HG02642 (cell line): ENCODE results near the gene N4BP2.
A peak's percentile ranks its signal among the peaks of the same experiment; 100 is the strongest.

Experiments used
- ATAC-seq: cut with Tn5 transposase; IDR thresholded peaks from one replicate; pipeline ENCODE4 v1.9.1; 2021; ENCODE audit warnings: mild to moderate bottlenecking; ENCODE audit not compliant: unreplicated experiment, poor library complexity

Gene N4BP2

DNA sequence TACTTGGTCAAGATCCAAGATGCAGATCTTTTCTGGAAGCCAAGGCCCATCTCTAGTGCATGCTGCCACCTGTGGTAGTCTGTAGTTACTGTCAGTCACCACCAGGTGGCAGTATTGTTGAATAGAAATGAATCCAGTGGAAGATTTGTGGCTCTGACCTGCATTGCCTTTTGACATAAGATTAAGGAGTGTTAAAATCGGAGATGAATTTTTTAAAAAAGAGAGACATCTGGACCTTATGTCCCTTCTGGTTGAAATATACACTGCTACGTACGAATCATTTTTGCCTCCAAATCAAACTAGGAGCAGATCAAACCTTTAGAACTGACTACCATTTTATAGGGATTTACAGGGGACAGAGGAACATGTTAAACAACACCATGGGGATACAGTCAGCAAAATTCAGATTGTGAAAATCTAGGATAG is 93.3 kb downstream of the N4BP2 start:
- peak; percentile 68 for ATAC-seq

DNA sequence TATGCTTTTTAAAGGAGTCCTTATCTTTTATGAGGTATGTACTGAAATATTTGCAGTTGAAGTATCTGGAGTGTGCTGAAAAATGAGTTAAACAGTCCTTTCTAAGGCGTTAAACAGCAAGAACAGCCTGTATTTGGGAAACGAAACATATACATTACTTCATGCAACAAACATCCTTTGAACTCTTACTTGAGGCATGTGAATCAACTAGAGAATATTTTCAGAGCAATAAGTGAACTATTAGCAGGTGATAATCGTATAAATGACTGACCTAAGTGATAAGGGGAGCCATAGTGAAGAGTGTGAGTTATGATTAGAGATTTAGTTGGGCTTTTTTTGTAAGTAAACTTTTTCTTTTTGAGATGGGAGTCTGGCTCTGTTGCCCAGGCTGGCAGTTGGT is 94.3 kb downstream of the N4BP2 start:
- ATAC-seq = no peak

DNA sequence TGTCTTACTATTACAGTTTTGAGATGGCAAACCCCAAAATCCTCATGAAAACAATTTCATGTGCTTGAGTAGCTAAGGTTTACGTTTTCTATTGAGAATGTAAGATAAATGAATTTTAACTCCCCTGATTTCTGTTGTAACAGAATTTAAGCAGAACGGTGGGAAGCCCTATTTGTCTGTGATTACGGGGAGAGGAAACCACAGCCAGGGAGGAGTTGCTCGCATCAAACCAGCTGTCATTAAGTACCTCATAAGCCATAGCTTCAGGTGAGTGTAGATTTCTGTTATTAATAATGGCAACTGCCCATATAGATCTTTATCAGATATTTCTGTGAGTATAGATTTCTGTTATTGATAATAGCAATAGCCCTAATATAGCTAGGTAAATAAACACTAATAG is 96.0 kb downstream of the N4BP2 start:
- no peak for ATAC-seq

DNA sequence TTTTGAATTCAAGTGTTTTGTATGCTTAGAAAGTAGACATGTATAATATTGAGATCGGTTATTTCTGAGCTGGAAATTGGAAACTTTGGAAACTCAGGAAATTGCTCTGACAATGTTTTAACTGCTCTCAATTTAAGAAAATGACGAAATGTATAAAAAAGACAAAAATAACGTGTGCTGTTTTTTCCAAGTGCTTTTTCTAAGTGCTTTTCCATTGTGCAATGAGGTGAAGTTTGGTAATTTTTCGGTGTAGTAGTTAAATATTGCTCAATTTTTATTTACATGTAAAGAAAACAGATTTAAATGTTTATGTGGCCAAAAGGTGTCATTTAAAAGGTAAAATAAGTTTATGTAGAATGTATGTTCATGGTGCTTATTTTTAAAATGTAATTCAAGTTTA is 100.8 kb downstream of the N4BP2 start:
- ATAC-seq = no peak

DNA sequence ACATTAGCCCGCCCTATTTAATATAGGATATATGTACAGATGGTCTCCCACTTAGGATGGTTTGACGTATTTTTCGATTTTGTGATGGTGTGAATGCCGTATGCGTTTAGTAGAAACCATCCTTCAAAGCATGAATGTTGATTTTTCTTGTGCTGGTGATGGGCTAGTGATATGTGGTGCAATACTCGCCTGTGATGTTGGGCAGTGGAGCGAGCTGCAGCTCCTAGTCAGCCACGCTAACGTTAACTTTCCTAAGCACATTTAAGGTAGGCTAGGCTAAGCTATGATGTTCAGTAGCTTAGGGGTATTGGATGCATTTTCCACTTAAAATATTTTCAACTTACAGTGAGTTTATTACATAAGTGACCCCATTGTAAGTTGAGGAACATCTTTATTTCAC is 103.6 kb downstream of the N4BP2 start:
- no peak for ATAC-seq

DNA sequence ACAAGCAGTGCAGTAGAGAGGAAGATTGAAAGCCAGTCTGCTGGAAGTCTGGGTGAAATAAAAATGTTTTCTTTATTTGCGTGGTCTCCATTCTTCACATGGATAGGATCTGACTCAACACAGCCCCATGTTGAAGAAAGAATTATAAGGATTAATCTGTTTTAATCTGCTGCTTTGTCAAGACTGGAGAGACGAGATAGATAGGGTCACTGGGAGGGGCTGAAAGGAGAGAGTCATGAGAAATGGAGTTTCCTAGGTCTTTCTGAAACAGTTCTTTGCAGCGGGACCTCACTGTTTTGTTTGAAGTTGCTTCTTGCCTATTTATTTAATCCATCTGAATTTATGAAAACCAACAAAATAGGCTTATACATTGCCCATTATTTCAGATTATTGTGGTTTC is 107.8 kb downstream of the N4BP2 start:
- ATAC-seq = no peak

DNA sequence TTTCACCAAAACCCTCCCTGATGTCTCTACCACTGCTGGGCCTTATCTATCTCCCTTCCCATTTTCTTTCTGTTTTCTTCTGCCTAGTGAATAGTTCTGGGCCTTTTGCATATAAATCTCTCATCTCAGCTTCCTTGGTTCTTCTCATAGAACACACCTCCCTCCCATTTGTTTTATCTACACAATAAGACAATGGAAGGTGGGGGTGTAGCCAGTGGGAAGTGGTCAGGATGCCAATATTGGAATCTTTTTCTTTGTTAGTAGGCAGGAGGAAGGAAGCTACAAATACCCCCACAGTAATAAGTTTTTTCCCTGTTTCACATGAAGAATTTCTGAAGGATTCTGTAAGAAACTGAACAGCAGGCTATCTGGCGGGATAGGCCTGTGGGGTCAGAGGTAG is 109.3 kb downstream of the N4BP2 start:
- ATAC-seq = no peak

DNA sequence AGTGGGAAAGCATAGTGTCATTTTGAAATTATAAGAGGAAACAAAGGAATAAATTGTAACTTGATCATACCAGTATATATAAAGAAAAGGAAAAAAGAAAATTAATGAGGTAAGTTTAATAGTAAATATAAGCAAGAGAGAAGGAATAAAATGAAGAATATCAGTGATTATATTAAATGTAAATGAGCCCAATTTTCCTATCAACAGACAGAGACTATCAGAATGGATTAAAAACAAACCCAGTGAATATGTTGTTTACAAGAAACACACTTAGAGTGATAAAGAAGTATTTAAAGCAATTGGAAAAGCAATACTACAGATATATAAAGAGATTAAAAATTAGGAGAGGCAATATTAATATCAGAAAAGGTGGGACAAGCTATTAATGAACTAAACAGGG is 111.4 kb downstream of the N4BP2 start:
- ATAC-seq = no peak

DNA sequence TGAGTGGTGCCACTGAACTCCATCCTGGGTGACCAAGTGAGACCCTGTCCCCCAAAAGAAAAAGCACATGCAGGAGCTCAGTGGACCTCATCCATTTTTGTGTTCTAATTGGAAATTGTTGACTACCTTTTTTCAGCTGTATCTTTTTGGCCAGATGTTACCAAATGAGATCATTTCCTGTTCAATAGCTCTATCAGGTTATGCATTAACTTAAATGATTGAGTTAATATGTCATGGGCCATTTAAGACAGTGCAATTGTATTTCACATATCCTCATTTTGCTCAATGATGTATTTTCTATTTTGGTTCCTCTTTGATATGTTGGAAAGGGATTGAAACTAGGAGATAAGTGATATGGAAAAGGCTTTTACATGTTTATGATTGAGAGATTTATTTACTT is 113.9 kb downstream of the N4BP2 start:
- peak; percentile 60 for ATAC-seq

DNA sequence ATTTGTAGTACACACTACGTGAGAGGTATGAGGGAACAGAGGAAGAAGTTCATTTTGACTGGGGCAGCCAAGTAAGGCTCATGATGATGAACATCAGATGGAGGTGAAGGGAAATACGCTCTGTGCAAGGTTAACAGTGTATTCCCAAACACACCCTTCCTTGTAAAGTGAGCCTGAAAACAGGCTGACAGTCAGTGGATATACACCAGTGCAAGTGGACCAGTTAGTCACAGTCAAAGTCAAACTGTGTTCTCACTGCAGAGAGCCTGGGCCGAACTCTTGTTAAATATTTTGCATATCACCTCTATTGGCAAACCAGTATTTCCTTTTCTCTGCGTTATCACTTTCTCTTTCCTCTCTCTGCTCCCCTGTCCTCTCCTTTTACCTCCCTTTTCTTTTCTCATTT is 116.8 kb downstream of the N4BP2 start:
- peak; percentile 74 for ATAC-seq

DNA sequence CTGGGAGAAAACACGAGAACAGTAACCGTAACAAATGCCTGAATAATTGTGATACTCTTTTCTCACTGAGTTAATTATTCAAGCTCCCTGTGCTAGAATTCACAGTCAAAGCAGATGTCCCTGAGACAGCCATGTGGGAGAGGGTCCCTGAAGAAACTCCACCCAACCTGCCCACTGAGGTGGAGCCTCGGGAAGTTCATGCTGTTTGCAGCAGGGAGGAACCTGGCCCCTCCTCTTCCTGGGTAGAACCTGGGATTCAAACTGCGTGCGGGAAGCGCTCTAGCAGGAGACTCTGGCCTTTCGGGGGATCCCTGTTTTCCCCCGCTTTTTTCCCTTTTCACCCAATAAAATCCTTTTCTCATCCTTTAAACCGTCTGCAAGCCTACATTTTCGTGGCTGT is 120.0 kb downstream of the N4BP2 start:
- no peak for ATAC-seq

DNA sequence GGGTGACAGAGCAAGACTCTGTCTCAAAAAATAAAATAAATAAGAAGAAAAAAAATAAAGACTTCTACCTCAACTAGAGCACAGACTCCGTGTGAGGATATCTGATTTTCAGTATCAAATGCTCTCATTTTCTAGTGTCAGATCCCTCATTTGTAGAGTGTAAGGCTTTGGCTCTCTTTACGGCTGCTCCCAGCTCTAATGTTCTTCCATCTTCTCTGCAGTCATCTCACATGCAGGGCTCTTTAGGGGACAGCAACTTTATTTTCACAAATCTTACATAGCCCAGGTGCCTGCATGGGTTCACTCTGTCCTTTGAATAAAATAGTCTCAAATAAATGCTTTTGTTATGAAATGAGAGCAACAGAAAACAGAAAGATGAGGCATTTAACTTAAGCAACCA is 120.9 kb downstream of the N4BP2 start:
- no peak for ATAC-seq

DNA sequence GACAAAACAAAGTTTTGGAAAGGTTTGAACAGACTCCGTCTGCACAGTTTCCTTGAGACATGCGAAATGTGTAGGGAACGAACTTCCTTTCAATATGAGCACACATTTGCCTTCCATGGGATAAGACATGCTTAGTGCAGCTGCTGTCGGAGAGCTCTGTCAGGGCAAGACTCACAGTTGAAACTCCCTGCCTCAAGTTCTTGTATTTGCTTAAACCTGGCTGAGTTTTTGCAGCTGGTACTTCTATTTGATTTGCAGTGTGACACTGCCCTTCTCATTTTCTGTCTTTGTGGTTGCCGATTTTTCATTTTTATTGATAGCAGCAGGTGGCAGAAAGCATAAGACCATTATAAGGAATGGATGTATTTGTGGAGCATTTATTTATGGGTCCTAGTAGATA is 122.0 kb downstream of the N4BP2 start:
- ATAC-seq = no peak

DNA sequence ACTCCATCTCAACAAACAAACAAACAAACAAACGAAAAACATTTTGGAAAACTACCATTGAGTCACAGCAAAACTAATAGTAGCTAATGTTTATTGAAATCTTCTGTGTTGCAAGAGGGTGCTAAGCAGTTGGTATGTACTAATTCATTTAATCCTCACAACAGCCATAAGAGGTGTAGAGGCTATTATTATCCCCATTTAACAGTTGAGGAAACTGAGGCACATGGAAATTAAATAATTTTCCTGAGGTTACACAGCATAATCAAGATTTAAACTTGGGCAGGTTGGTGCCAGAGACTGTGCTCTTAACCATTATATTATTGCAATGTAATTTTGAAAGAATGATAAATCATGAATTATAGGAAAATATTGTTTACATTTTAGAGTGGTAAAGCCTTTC is 122.7 kb downstream of the N4BP2 start:
- ATAC-seq = no peak

DNA sequence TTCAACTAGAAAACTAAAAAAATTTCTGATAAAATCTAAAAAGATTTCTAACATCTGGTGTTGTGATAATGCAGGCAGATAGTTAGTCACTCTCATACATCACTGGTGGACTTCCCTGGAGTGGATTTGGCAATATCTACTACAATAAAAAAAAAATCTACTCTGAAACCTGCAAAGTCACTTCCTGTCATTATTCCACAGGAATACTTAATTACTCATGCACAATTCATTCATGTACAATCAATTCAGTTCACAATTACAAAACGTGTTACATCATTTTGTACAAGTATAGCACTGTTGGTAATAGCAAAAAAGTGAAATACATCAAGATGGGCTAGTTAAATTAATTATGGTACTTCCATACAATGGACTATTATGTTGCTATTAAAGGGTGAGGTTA is 123.7 kb downstream of the N4BP2 start:
- ATAC-seq = no peak

DNA sequence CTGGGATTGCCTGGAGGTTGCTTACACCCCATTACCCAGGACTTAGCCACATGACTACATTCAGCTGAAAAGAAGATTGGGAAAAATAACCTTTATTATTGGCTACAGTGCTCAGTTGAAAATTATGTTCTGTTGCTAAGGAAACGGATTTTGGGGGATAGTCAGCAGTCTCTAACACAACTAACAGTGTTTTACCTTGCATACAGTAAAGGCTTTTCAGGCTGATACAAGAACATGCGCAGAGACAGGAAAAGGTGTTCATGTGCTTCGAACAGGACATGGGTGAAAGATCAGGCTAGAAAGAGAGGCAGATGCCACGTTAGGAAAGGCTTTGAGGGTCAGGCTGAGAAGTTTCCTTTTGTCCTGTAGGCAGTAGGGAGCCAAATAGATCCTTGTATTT is 125.4 kb downstream of the N4BP2 start:
- ATAC-seq = no peak

DNA sequence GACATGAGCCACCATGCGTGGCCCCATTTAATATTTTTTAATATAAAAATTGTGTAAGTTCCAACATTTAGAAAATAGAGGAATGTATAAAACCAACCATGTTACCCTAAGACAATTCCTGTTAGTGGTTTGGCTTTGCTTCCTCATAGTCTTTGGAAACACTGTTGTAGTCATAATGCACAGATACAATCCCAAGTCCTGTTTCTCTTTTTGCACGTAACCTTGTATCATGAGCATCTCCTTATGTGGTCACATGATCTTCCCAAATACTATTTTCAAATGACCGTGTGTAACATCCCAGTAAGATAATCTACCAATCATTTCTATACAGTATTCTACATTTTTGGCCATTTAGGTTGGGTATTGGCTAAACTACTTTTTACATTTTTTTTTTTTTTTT is 126.3 kb downstream of the N4BP2 start:
- ATAC-seq = no peak

DNA sequence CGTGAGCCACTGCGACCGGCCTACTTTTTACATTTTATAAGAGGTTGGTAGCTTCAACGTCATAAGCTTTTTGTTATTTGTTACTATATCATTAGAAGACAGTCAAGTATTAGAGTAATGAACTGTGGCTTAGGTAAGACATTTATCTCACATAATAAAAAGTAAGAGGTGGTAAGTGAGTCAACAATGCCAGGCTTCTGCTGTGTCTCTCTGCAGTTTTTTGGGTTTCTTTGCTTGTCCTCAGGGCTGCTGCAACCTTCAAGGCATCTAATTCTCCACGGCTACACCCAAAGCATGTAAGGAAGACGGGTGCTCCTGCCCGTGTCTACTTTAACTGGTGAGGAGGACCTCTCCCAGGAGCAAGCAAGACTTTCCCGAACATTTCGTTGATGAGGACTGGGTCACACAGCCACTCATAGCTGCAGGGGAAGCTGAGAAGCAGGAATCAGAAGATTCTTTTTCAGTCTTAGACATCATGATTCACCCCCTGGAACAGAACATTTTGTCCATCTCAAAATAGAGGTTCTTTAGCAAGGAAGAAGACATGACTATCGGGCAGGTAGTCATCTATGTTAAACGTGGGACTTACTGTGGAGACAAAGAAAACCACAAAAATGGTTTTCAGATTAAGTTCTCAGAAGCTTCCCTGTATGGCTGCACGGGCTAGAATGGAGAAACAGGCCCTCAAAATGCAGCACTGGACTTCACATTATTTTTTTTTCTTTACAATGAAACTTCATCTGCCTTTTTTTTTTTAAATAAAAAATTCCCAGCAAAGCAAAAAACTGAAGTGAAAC is 127.2 kb downstream of the N4BP2 start:
- ATAC-seq = no peak

DNA sequence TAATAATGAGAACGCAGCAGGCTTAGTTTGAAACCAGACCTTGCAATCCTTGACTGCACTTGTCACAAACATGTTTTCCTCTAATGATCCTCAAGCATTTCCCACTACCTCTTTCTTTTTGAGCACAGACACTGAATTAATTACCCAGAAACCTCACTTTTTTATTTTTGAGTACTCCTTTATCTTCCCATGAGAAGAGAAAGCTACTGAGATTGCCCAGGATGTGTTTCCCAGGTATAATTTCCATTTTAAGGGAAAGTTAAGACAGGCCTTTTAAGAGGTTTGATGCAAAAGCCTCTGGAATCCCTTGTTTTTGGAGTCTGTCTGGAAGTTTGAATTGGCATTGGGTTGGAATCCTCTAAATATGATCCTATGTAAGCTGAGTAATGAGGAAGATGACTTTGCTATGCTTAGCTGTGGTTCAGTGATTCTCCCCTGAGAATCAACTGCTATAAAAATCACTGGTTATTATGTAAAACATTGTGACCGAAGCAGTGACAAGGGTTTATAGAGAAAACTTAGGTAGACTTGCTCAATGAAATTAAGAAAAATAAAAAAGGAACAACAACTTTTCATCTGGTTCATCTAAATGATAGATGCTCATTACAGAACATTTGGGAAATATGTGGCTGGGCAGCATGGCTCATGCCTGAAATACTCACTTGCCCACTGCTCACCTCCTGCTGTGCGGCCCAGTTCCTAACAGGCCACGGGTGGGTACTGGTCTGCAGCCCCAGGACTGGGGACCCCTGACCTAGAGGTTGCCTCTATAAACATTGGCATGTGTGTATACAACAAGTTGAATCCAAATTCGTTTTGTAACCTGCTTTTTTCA is 129.4 kb downstream of the N4BP2 start:
- no peak for ATAC-seq

DNA sequence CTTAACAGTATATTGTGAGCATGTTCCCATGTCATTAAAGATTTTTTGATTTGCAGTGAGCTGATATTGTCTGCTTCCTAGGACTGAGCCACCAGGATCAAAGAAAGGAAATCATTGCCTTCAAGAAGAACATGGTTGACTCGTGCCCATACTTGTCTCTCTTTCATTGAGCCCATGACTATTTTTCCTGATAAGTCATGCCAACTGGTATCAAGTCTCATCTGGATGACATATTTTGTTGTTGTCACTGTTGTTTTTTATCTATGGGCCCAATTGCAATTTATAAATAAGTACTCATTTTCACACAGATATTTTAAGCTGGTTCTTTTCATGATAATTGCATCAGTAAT is 130.0 kb downstream of the N4BP2 start:
- ATAC-seq = no peak

DNA sequence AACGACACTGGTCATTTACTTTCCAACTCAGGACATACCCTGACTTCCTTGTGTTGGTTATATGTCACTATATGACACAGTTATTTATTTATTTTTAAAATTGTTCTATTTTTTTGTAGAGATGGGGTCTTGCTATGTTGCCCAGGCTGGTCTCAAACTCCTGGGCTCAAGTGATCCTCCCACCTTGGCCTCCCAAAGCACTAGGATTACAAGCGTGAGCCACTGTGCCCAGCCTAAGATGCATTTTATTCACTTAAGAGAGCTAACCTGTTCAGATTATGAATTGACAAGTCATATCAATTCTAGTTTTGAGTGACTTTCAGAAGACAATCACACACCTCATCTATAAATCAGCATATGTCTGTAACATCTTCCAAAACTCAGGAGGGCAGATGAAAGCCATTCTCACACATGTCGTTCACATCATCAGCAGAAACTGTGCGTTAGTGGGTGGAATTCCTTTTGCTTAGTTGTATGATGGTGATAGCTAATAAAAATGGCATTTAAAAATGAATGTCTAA is 130.8 kb downstream of the N4BP2 start:
- no peak for ATAC-seq

DNA sequence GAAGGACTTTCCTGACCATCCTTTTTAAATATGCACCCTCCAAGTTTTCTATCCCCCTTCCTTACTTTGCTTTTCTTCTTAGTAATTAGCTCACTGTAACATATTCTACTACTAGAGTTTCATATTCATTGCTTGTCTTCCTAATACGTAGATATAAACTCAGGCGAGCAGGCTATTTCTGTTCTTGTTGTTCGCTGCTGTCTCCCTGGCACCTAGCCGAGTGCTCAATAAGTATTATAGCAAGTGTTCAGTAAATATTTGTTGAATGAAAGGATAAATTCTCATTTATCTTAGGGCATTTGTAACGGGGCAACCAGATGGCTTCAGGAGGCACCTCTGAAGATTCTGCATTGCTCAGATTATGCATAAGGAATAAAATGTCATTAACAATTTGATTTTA is 133.4 kb downstream of the N4BP2 start:
- ATAC-seq = no peak
